ENCODE results near the gene SMIM30.

SMIM30 gene

DNA sequence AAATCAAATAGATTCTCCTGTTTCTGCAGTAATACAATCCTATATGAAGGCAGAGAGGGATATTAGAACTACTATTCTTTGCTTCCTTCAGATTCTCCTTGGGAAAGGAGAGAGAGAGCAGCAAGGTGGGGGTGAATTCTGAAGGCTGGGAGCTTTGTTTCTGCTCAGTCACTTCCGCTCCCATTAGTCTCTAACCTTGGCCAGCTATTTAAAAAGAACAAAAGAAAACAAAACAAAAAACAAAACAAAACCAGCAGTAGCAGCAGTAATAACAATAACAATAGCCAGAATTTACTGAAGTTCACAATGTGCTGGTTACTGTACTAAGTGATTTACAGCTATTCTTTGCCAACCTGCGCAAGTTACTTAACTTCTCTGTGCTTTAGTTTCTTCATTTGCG is 41.7 kb downstream of the SMIM30 start:
- Histone ChIP-seq H3K27ac (no peak overlapping the region), H3K4me3 (no peak overlapping the region)
- TF ChIP-seq, protein P1, sequence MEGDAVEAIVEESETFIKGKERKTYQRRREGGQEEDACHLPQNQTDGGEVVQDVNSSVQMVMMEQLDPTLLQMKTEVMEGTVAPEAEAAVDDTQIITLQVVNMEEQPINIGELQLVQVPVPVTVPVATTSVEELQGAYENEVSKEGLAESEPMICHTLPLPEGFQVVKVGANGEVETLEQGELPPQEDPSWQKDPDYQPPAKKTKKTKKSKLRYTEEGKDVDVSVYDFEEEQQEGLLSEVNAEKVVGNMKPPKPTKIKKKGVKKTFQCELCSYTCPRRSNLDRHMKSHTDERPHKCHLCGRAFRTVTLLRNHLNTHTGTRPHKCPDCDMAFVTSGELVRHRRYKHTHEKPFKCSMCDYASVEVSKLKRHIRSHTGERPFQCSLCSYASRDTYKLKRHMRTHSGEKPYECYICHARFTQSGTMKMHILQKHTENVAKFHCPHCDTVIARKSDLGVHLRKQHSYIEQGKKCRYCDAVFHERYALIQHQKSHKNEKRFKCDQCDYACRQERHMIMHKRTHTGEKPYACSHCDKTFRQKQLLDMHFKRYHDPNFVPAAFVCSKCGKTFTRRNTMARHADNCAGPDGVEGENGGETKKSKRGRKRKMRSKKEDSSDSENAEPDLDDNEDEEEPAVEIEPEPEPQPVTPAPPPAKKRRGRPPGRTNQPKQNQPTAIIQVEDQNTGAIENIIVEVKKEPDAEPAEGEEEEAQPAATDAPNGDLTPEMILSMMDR (IDR thresholded peaks at IDR 0.05): no peak
- no peak for DNase-seq (ENCODE audit: low spot score)

DNA sequence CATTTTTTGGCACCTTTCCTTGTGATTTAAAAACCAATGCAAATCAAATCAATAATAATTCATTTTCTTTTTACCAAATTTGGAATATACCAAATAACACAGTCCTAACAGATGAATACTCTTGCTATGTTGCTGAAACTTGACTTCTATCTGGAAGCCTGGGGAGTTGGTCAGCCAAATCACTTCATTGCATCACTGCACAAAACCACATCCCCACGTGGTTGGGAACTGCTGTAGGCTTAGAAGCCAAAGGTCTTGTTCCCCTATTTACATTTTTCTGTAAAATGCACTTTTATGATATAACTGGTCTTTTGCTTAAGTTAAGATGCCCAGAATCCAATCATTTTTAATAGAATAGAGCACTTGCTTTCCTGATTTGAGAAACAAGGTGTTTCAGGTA is 46.9 kb downstream of the SMIM30 start:
- Histone ChIP-seq H3K4me3 (no peak overlapping the region), H3K27ac (no peak overlapping the region)
- DNase-seq (ENCODE audit: low spot score): no peak
- TF ChIP-seq, protein P1 (IDR thresholded peaks at IDR 0.05): no peak
